Tibial nerve (tissue), 4 donors: ENCODE results near the gene PPM1M. TPM values are rescaled to one million over a fixed set of nuclear protein-coding genes. Genes with fewer than 3 reads are reported as not detected.

Experiments
- DNase-seq, 2 donors: peaks; one replicate each; pipeline ENCODE4 v3.0.0-alpha.2; 2019; ENCODE audit warnings: low spot score in 2 of 2
- H3K27ac ChIP-seq, 4 donors: fragments of 200-600 bp; sonication (generic) in 3 of 4; one replicate each; pipeline ENCODE4 v1.5.1; 2017 to 2019; ENCODE audit warnings: mild to moderate bottlenecking in 1 of 4
- H3K27me3 ChIP-seq, 2 donors: fragments of 200-600 bp; sonication (generic) in 1 of 2; one replicate each; pipeline versions ENCODE4 v1.5.1 to v1.6.0; 2017 to 2019
- H3K36me3 ChIP-seq, 3 donors: fragments of 200-600 bp; sonication (generic); one replicate each; pipeline ENCODE4 v1.5.1; 2018 to 2019
- H3K4me1 ChIP-seq, 4 donors: fragments of 200-600 bp; sonication (generic) in 3 of 4; one replicate each; pipeline ENCODE4 v1.5.1; 2017 to 2019
- H3K4me3 ChIP-seq, 4 donors: fragments of 200-600 bp; sonication (generic) in 3 of 4; one replicate each; pipeline ENCODE4 v1.5.1; 2017 to 2019; ENCODE audit warnings: mild to moderate bottlenecking in 1 of 4, moderate library complexity in 1 of 4
- H3K9me3 ChIP-seq, 4 donors: fragments of 200-600 bp; sonication (generic) in 3 of 4; one replicate each; pipeline ENCODE4 v1.5.1; 2017 to 2019
- CTCF ChIP-seq, 5 experiments: fragments of 200-600 bp in 3 of 5; fragments of 450-650 bp in 2 of 5; sonication (generic) in 3 of 5; IDR thresholded peaks; one replicate each; pipeline ENCODE4 v1.5.1; 2016 to 2019; ENCODE audit warnings: antibody characterized with exemption in 5 of 5, mild to moderate bottlenecking in 3 of 5, moderate library complexity in 2 of 5
- EP300 ChIP-seq, 2 donors: sonication (generic); formaldehyde crosslinking; IDR thresholded peaks; one replicate each; pipeline ENCODE4 v1.6.1; 2017; ENCODE audit warnings: antibody characterized with exemption in 2 of 2, mild to moderate bottlenecking in 1 of 2
- POLR2A ChIP-seq, 2 donors: fragments of 450-650 bp; IDR thresholded peaks; one replicate each; pipeline ENCODE4 v1.6.1; 2017; ENCODE audit warnings: antibody characterized with exemption in 2 of 2, mild to moderate bottlenecking in 2 of 2, moderate library complexity in 2 of 2
- WGBS, 2 donors: methylation state at CpG; one replicate each; pipeline ENCODE4 v1.1.5; 2018; 5-methylcytosine and 5-hydroxymethylcytosine counted together
- total RNA-seq, 4 donors: library from RNA; depleted of rRNA; stranded (reverse); fragments of >200 nt; gene quantifications; one replicate each; pipeline ENCODE4 v1.1.0, GENCODE V29; 2016

PPM1M gene
- total RNA-seq, 4 donors from 2014 or later = 25.8 to 35.1 (median 27.8) TPM

GRCh38 chr3:52221141-52221562 is 24.4 kb upstream of the PPM1M start:
- WGBS, 2 donors = 92 to 94% methylated on average over 17 to 27 of the region's 27 CpGs
- peaks cover 0 to 37% (median 14%) of the 10 kb centered on the region in 4 donors for H3K4me1 ChIP-seq
- TF ChIP-seq EP300 (IDR thresholded peaks at IDR 0.05) (no peak), CTCF (IDR thresholded peaks at IDR 0.05) (no peak), POLR2A (IDR thresholded peaks at IDR 0.05) (no peak)

GRCh38 chr3:52221563-52222318 is 23.8 kb upstream of the PPM1M start:
- no peak overlapping the region for H3K27ac ChIP-seq
- H3K9me3 ChIP-seq = no peaks in the 10 kb centered on the region
- peaks cover 0 to 9% (median 0%) of the 10 kb centered on the region in 3 donors for H3K36me3 ChIP-seq
- peaks cover 0 to 37% (median 10%) of the 10 kb centered on the region in 4 donors for H3K4me1 ChIP-seq
- H3K27me3 ChIP-seq = no peaks in the 10 kb centered on the region
- TF ChIP-seq POLR2A (IDR thresholded peaks at IDR 0.05) (no peak), CTCF (IDR thresholded peaks at IDR 0.05) (no peak), EP300 (IDR thresholded peaks at IDR 0.05) (no peak)
- no peak for DNase-seq
- H3K4me3 ChIP-seq = no peak overlapping the region
- WGBS, 2 donors = 82 to 90% methylated on average over 27 to 34 of the region's 34 CpGs

More at GRCh38 chr3:52221141-52221562, 24.4 kb upstream of the PPM1M start:
- Histone ChIP-seq H3K4me3 (no peak overlapping the region), H3K27me3 (no peaks in the 10 kb centered on the region), H3K27ac (no peak overlapping the region), H3K9me3 (no peaks in the 10 kb centered on the region), H3K36me3 (peaks cover 0 to 9% (median 0%) of the 10 kb centered on the region in 3 donors)
- no peak for DNase-seq

DNA sequence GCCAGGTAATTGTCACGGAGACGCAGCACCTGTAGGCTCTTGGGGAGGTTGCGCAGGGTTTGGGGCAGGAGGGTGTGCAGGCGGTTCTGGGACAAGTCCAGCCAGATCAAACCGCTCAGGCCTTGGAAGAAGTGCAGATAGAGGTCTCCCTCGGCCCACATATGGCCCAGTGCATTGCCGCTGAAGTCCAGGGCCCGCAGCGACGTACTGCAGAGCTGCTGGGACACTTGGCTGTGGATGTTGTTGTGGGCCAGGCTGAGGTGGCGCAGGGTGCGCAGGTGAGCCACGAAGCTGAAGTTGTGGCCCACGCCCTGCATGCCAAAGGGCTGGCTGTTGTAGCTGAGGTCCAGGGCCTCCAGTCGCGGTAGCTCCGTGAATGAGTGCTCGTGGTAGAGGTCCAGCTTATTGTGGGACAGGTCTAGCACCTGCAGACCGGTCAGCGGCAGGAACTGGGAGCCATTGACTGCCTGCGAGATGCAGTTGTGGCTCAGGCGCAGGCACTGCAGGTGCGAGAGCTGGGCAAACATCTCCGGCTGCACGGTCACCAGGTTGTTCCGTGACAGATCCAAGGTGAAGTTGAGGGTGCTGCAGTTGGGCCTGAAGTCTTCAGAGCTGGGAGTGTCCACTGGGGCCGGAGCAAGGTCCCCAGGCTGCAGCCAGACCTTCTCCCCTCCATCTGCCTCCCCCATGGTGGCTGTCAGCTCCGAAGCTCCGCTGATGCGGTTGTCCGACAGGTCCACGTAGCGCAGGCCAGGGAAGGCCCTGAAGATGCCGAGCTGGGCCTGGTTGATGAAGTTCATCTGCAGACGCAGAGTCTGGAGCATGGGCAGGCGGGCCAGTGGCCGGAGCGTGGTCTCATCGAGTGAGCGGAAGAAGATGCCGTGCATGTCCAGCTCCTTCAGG is 23.0 kb upstream of the PPM1M start:
- TF ChIP-seq CTCF (IDR thresholded peaks at IDR 0.05) (no peak), POLR2A (IDR thresholded peaks at IDR 0.05) (no peak), EP300 (IDR thresholded peaks at IDR 0.05) (no peak)
- peaks cover 0 to 28% (median 4%) of the 10 kb centered on the region in 4 donors for H3K4me1 ChIP-seq
- WGBS, 2 donors = 90 to 94% methylated on average over 30 to 41 of the region's 41 CpGs
- no peaks in the 10 kb centered on the region for H3K27me3 ChIP-seq
- no peak overlapping the region for H3K4me3 ChIP-seq
- peaks cover 0 to 16% (median 0%) of the 10 kb centered on the region in 3 donors for H3K36me3 ChIP-seq
- H3K9me3 ChIP-seq = no peaks in the 10 kb centered on the region
- no peak overlapping the region for H3K27ac ChIP-seq
- no peak for DNase-seq

GRCh38 chr3:52223449-52224408 is 21.8 kb upstream of the PPM1M start:
- no peak overlapping the region for H3K27ac ChIP-seq
- TF ChIP-seq EP300 (IDR thresholded peaks at IDR 0.05) (no peak), POLR2A (IDR thresholded peaks at IDR 0.05) (no peak), CTCF (IDR thresholded peaks at IDR 0.05) (no peak)
- no peak overlapping the region for H3K4me3 ChIP-seq
- 87 to 89% methylated on average over 32 of the region's 32 CpGs for WGBS, 2 donors
- peaks cover 0 to 28% (median 0%) of the 10 kb centered on the region in 3 donors for H3K36me3 ChIP-seq
- H3K9me3 ChIP-seq = no peaks in the 10 kb centered on the region
- H3K4me1 ChIP-seq = peaks cover 0 to 18% (median 3%) of the 10 kb centered on the region in 4 donors
- H3K27me3 ChIP-seq = no peaks in the 10 kb centered on the region
- no peak for DNase-seq
